NCI-H526 treated with DMSO at 0.1 percent for 48 hours (cell line): ENCODE data around the gene DGCR2.
"Not testable (repeated sequence)": the region's sequence is repeated elsewhere in the genome, so short reads cannot be mapped to it uniquely, and the experiment has no call there.

Experiments used
- DNase-seq: peaks from one replicate; lab custom pipeline; 2025; lab: John Stamatoyannopoulos, UW

The DGCR2 gene

DNA sequence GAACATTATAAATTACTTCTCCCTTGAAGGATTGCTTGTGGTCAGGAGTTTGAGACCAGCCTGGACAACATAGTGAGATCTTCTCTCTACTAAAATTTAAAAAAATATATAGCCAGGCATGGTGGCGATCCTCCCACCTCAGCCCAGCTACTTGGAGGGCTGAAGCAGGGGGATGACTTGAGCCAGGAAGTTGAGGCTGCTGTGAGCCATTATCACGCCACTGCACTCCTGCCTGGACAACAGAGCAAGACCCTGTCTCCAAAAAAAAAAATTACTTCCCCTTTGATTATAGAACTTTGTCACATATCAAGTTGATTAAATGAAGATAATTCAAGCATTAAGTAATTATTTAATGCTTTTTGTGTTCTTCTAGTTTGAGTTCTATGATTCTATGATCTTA lies 121.0 kb downstream of the DGCR2 start:
- DNase-seq = no peak

DNA sequence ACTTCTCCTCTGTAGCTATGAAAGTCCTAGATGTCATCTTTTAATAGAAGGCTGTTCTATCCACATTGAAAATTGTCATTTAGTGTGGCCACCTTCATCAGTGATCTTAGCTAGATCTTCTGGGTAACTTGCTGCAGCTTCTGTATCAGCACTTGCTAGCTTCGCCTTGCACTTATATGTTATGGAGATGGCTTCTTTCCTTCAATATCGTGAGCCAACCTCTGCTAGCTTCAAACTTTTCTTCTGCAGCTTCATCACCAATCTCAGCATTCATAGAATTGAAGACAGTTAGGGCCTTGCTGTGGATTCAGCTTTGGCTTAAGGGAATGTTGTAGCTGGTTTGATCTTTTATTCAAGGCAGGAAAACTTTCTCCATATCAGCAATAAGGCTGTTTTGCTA lies 122.1 kb downstream of the DGCR2 start:
- not testable (repeated sequence) for DNase-seq

DNA sequence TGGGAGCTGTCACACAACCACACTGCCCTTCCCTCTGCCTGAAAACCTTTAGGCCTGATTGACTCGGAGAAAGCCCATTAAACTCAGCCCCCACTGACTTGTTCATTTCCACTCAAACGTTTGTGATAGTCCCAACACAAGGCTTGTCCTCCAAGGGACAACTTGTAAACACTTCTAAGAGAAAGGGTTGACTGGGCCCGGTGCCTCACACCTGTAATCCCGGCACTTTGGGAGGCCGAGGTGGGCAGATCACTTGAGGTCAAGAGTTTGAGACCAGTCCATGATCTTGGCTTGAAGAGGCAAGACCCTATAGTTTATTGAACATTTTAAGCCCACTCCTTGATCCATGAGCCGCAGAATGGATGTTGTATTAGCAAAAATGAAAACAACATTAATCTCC lies 122.8 kb downstream of the DGCR2 start:
- no peak for DNase-seq

DNA sequence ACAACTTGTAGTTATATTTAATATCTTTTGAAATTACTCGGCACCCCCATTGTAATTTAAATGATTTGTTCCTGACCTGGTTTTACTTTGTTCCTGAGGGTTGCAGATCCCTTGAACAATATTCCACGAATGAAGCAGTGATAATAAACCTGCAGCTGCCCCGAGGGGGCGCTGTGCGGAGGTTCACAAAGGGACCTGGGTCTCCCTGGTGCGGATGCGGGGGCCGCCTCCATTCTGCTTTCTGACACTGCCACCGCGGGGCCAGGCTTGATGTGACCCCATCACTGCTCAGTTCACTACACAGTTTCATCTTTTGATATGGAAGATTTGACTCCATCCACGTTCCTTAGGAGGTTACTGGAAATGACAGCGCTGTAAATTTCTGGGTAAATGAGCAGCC lies 123.2 kb downstream of the DGCR2 start:
- no peak for DNase-seq

DNA sequence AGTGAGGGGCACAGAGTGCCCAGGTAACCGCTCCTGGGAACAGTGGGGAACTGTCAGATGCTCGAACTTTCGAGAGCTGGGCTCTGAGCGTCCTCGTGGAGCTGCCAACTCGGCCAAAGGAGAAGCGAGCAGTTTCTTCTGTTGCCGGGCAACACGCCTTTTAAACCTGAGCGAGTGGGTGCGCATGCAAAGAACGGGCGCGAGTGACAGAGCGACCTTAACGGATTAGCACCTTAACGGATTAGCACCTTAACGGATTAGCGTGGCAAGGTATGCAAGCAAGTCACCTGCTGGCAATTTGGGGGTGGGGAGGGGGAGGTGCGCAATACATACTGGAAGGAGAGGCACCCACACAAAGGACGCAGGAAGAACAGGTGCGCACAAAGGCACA lies 124.3 kb downstream of the DGCR2 start:
- no peak for DNase-seq

DNA sequence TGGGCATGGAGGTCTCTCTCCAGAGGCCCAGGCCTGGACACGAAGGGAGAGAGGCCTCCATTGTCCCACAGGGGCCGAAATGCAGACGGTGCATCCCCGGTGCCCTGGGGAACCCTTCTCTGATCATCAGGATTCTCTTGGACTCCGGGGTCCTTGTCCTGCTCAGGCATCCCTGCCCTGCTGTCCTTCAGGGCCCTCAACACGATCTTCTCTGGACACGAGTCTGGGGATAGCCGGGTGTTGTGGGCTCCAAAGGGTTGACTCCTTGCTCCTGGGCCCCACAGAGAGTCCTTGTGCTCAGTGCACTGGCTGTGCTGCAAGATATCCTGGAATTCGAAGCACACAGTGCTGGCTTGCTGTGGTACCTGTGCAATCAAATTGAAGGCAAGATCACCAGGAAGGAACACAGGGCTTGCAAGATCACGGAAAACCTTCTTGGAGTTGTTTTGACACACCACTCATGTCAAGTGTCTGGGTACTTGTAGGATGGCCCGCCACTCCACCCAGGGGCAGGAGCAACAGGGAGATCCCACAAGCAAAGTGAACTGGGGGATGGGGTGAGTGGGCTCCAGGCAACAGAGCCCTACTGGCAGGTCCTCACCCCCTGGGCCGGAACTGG lies 124.8 kb downstream of the DGCR2 start:
- no peak for DNase-seq

DNA sequence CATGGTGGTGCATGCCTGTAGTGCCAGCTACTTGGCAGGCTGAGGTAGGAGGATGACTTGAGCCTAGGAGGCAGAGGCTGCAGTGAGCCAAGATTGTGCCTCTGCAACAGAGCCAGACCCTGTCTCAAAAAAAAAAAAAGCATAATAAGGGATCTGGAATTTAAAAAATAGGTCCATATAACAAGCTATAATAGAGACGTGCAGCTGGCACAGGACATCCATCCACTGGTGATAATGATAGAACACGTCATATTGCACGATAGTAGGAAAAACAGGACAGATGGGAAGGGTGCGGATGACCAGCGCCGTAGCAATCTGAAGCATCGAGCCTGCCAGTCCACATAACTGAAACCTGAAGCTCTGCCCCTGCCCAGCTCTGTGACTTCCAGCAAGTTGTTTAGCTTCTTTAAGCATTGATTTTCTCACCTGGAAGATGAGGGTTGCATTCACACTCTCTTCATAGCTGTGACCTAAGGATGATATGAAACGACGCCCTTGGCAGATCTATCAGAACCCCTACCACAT lies 125.8 kb downstream of the DGCR2 start:
- no peak for DNase-seq

DNA sequence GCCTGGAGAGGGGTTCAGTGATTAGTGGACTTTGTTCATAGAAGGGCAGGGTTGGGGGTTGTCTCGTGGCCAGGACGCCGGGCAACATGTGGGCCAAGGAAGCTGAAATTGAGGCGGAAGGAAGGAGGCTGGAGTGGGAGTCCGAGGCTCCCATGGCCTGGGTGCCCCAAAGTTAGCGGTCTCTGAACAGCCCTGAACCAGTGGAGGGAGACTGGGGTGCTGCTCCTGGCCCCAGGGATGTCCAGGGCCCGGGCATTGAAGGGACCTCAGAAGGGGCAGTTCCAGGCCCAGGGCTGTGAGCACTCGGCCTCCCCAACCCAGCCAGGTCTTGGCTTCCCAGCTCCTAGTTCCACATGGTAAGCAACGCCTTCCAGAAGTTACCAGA lies 126.9 kb downstream of the DGCR2 start:
- DNase-seq = no peak

DNA sequence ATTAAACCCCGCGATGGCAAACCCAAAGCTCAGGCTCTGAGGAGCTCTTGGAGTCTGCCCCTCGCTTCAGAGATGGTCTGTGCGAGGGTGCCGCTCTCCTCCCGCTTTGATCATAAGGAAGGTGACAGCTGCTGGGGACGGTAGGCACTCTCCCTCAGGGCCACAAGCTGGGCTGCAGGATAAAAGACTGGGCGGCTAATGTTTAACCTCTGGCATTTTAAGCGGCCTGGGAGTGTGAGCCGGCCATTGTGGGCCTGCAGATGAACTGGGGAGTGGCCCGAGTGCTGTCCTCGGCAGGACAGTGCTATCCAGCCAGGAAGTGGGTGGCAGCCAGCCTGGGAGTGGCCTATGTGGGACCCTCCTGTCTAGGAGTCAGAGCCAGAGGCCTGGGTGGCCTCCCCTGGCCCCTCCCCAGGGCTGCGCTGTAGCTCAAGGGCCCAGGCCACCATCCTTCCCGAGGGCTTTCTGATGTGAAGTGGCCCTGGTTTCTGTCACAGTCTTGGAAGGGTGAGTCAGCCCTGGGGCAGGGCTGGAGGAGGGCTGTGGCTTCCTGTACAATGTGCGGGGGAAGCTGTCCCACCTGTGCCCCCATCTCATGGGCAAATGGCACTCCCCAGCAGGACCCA lies 127.4 kb downstream of the DGCR2 start:
- DNase-seq = no peak

DNA sequence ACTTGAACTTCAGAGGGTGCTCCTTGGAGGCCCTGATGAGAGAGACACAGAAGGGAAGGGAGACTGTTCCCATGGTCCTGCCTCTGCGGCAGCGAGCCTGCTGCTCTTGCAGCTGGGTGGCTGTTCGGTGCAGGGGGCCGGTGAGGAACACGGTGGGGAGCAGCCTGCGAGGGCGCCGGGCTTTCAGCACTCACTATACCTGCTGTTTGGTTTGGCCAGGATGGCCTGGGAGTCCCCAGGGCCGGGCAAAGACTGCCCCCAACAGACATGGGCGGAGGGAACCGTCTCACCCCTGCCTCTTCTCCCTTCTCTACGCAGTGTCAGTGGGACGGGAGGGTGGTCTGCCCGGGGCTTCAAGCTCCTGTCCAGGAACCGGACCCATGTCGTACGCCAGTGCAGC lies 128.2 kb downstream of the DGCR2 start:
- DNase-seq = no peak

DNA sequence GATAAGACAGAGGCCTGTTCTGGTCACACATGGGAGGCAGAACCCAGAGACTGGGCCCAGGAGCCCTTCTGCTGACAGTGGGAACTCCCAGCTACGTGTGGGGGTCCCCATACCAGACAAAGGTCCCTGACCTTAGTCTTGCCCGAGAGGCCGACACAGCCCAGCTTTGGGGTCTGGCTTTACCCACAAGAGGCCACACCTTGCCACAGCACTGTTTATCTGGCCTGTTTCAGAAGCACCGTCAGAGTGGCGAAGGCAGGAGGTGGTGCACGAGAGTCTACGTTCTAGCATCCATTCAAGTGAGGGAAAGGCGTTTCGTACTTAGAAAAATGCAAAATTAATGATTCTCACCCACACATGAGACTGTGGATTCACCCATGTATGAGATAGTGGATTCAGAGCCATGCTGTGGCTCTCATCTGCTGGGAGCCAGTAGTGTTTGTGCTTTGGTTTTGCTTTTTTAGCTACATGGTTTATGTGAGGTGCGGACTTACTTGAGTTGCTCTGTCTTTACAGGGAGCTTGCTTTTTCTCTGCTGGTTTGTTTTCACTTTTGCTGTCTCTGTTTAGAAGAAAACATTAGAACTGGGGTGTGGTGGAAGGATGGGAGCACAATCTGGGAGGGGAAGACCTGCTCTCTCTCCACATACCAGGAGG lies 129.5 kb downstream of the DGCR2 start:
- no peak for DNase-seq

DNA sequence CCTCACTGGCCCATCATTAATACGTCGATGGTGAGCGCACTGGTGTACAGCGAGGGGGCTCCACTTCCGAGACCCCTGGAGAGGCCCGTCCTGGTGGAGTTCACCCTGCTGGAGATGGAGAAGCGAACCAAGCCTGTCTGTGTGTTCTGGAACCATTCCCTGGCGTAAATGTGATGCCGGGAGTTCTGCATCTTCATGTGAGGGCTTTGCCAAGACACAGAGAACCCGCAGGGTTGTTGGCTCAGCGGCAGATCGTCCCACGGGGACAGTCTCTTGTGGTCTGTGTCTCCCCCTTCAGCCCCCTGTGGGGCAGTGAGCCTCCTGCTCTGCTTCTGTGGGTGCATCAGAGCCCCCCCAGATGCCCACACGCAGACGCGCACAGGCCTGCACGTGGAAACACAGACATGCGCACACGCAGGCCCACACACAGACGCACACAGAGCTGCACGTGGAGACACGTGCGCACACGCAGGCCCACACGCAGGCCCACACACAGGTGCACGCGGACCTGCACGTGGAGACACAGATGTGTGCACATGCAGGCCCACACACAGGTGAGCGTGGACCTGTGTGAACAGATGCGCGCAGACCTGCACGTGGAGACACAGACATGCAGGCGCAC lies 130.3 kb downstream of the DGCR2 start:
- no peak for DNase-seq

DNA sequence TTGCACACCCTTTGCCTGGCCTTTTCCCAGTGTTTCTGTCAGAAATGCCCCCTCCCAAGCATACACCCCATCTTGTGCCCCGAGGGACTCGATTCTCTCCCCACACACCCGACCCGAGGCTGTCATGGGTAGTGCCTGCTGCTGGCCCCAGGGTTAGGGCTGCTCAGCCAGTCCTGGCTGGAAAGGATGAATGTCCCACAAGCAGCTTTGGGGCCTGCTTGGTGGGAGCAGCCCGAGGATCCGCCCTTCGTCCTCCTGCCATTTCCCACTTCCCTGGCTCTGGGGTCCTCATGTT lies 131.1 kb downstream of the DGCR2 start:
- DNase-seq = no peak

DNA sequence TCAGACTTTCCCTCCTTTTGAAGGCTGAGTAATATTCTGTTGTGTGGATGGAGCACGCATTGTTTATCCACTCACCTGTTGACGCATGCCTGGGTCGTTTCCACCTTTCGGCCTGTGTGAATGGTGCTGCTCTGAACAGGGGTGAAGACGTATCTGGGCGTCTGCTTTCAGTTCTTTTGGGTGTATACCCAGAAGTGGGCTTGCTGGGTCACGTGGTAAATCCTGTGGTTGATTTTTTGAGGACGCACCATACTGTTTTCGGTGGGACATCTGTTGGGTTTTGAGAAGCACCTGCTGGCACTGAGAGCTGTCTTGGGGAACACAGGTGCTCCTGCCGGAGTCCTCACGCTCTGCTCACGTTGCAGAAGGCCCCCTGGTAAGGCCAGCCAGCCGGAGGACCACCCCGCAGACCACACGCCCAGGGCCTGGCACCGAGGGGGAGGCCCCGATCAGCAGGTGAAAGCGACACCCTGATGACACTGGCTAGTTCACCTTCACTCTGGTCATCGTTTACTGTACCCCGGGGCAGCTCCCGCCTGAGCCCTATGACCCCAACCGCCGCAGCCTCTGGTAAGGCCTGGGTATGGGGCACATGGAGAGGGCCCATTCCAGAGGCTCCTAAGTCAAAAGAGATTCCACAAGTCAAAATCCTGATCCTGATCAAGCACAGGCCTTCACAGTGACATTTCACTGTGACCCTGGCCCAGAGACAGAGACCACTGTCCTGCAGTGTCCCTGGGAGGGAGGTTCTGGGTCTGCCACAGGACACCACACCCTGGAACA lies 131.7 kb downstream of the DGCR2 start:
- DNase-seq = no peak

DNA sequence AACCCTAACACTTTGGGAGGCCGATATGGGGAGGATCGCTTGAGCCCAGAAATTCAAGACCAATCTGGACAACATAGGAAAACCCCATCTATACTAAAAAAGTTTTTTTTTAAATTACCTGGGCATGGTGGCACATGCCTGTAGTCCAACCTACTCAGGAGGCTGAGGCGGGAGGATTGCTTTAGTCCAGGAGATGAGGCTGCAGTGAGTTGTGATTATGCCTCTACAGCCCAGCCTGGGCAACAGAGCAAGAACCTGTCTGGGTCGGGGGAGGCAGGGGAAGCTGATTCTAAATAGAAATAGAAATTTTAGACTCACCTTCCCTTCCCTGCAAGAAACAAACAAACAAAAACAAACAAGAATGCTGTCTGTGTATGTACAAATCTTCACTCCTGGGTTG lies 133.3 kb downstream of the DGCR2 start:
- no peak for DNase-seq

DNA sequence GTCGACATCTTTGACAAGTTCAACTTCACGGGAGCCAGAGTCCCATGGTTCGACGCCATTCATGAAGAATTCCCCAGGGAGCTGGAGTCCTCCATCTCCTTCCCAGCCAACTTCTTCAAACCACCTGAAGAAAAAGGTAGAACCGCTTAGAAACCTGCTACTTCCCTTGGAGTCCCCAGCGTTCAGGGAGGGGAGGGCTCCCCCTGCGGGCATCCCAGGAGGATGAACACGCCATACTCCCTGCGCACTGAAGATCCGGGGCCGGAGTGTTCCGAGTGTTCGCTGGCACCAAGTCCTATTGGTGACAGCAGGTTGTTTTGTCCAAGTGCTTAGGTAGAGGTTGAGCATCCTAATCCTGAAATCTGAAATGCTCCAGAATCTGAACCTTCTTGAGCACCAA lies 134.4 kb downstream of the DGCR2 start:
- no peak for DNase-seq

DNA sequence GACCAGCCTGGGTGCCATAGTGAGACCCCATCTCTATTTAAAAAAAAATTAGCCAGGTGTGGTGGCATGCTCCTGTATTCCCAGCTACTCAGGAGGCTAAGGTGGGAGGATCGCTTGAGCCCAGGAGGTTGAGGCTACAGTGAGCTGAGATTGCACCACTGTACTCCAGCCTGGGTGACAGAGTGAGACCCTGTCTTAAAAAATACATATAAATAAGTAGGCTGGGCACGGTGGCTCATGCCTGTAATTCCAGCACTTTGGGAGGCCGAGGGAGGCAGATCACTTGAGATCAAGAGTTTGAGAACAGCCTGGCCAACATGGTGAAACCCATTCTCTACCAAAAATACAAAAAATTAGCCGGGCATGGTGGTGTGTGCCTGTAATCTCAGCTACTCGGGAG lies 135.1 kb downstream of the DGCR2 start:
- not testable (repeated sequence) for DNase-seq
